HUES48 (cell line): ENCODE results near the gene SPAAR.

Experiments used
- H3K27ac ChIP-seq: one replicate; pipeline ENCODE4 v1.7.0; 2013; ENCODE audit warnings: low read depth, low read length, inconsistent platforms
- H3K27me3 ChIP-seq: 2 replicates; pipeline ENCODE4 v1.6.1; 2013; ENCODE audit warnings: mild to moderate bottlenecking, low read length; ENCODE audit not compliant: control insufficient read depth, insufficient read depth
- H3K36me3 ChIP-seq: 2 replicates; pipeline ENCODE4 v1.6.1; 2013; ENCODE audit warnings: low read length; ENCODE audit not compliant: control insufficient read depth, insufficient read depth
- H3K4me1 ChIP-seq: 2 replicates; pipeline ENCODE4 v1.6.1; 2013; ENCODE audit warnings: mild to moderate bottlenecking, low read length; ENCODE audit not compliant: control insufficient read depth, insufficient read depth
- H3K4me3 ChIP-seq: 2 replicates; pipeline ENCODE4 v1.5.1; 2013; ENCODE audit warnings: mild to moderate bottlenecking, low read depth, low read length
- H3K9ac ChIP-seq: 2 replicates; pipeline ENCODE4 v1.6.1; 2013; ENCODE audit warnings: mild to moderate bottlenecking, low read depth, low read length, moderate library complexity
- H3K9me3 ChIP-seq: 2 replicates; pipeline ENCODE4 v1.6.1; 2013; ENCODE audit warnings: low read length; ENCODE audit not compliant: control insufficient read depth, insufficient read depth

SPAAR gene

GRCh38 chr9:35904338-35904737 lies 5.0 kb upstream of the SPAAR start:
- no peak overlapping the region for H3K9ac ChIP-seq
- H3K4me1 ChIP-seq, result peaks cover 25% of the 10 kb centered on the region
- H3K4me3 ChIP-seq, result no peak overlapping the region
- no peak overlapping the region for H3K27ac ChIP-seq
- H3K36me3 ChIP-seq, result no peaks in the 10 kb centered on the region
- H3K9me3 ChIP-seq, result no peaks in the 10 kb centered on the region
- no peaks in the 10 kb centered on the region for H3K27me3 ChIP-seq

DNA sequence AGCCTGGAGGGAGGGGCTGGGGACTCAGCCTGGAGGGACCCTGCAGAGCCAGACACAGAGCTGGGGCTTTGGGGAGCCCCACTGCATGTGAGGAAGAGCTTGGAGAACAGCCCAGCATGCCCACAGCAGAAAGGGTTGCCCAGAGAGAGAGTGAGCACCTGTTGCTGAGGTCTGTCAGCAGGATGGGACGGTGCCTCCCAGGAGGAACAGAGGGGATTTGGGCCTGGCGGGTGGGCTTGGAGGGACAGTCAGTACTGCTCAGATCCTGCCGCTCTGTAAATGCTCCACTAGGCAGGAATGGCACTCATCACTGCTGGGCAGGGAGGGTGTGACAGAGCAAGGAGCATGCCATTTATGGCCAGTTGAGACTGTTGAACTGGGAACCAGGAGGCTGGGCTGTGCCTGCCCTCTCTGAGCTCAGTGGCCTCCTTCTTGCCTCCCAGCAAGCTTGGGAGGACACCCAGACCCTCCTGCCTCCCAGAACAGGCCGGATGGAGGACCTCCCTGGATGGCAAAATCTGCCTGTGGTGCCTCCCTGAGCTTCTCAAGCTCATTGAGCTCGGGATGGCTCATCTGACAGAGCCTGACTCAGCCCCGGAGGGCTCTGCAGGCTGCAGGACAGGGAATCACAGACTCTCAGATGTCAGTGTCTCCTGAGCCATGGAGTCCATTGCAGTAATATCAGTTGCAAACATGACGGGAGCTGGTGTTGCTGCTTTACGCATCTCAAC lies 4.1 kb upstream of the SPAAR start:
- H3K27me3 ChIP-seq, result no peaks in the 10 kb centered on the region
- no peak overlapping the region for H3K9ac ChIP-seq
- H3K36me3 ChIP-seq, result no peaks in the 10 kb centered on the region
- no peaks in the 10 kb centered on the region for H3K9me3 ChIP-seq
- no peak overlapping the region for H3K27ac ChIP-seq
- H3K4me3 ChIP-seq, result no peak overlapping the region
- peaks cover 25% of the 10 kb centered on the region for H3K4me1 ChIP-seq

DNA sequence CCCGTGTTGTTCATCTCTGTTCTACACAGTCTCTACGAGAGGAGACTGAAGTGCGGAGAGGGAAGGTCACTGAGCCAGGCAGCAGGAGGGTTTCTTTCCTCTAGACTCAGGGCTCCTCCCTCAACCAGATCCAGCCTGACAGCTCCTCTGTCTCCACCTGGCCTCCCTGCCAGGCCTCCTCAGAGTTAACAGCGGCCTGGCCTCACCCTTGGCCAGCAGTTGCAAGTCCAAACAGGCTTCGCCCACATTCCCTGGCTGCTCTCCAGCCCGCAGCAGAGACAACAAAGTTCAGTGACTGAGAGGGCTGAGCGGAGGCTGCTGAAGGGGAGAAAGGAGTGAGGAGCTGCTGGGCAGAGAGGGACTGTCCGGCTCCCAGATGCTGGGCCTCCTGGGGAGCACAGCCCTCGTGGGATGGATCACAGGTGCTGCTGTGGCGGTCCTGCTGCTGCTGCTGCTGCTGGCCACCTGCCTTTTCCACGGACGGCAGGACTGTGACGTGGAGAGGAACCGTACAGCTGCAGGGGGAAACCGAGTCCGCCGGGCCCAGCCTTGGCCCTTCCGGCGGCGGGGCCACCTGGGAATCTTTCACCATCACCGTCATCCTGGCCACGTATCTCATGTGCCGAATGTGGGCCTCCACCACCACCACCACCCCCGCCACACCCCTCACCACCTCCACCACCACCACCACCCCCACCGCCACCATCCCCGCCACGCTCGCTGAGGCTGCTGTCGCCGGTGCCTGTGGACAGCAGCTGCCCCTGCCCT lies 3.2 kb upstream of the SPAAR start, which contains the start of gene HRCT1:
HRCT1 (plus strand) TSS at position 291 of the 768 bp plus-strand sequence; CDS start at position 377, 86 bp downstream.
- Histone ChIP-seq H3K9ac (no peak within 1 kb of the TSS), H3K4me3 (no peak within 1 kb of the TSS), H3K4me1 (peaks cover 25% of the 10 kb centered on the region), H3K27me3 (no peaks in the 10 kb centered on the region), H3K27ac (no peak within 1 kb of the TSS), H3K36me3 (no peaks in the 10 kb centered on the region), H3K9me3 (no peaks in the 10 kb centered on the region)

DNA sequence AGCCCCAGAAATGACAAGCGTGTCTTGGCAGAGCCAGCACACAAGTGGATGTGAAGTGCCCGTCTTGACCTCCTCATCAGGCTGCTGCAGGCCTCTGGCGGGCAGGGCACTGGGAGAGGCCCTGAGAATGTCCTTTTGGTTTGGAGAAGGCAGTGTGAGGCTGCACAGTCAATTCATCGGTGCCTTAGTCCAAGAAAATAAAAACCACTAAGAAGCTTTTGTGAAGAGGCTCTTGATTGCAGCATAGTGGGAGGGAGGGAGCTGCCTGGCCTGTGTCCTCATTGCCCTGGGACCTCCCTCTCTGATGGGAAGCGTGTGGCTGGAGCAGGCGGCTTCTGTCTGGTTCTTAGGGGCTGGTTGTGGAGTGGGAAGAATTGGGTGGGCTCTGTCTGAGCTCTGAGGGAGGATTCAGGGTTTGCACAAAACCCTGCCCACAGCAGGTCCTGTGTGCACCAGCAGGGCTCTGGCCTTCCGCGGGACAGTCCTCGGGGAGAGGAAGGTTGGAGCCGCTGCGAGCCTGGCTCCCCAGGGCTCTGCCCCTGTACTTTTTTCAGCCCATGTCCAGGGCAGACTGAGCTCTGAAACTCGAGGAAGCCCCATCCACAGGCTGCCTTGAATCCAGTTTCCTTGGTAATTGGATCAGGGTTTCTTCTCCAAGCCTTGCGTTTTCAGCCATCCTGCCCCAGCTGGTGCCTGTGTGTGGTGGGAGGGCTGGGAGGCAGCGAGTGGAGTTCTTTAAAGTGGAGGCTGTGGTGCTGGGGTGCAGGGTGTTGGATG lies 2.2 kb upstream of the SPAAR start:
- Histone ChIP-seq H3K27me3 (no peaks in the 10 kb centered on the region), H3K4me1 (peaks cover 25% of the 10 kb centered on the region), H3K4me3 (no peak overlapping the region; the same call in 1 of the 2 replicates), H3K9ac (peak overlapping the region; percentile 11; the same call in 1 of the 2 replicates), H3K27ac (peak overlapping the region; percentile 93), H3K36me3 (no peaks in the 10 kb centered on the region), H3K9me3 (no peaks in the 10 kb centered on the region)

GRCh38 chr9:35907711-35908503 lies 1.4 kb upstream of the SPAAR start:
- H3K36me3 ChIP-seq, result no peaks in the 10 kb centered on the region
- H3K27ac ChIP-seq, result peak overlapping the region; percentile 93
- peak overlapping the region; percentile 26; the same call in 1 of the 2 replicates for H3K9ac ChIP-seq
- no peaks in the 10 kb centered on the region for H3K27me3 ChIP-seq
- H3K4me3 ChIP-seq, result no peak overlapping the region; the same call in 1 of the 2 replicates
- no peaks in the 10 kb centered on the region for H3K9me3 ChIP-seq
- H3K4me1 ChIP-seq, result peaks cover 25% of the 10 kb centered on the region

DNA sequence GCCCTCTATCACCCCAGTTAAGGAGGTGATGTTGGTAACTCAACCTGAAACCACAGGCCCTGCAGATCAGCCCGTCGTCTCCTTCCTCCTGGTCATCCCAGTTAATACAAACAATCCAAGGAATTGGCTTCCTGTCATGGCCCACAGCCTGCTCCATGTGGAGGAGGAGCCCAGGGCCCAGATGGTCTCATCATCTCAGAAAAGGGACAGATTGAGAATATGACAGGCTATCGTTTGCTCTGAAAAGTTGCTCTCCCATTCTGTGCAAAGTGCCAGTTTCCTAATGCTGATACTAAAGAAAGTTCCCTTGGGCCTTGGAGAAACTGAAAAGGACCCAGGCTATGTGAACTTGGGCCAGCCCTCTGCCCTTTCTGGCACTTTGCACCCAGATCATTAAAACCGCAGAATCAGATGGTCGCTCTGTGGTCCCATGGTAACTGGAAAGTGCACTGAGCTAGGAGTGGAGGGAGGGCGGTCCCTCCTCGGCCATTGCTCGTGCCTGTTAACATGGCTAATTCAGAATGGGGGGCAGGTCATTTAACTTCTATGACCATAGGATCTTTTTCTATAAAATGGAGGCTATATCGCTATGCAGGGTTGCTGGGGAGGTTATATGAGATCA lies 675 bp upstream of the SPAAR start:
- Histone ChIP-seq H3K4me1 (peaks cover 25% of the 10 kb centered on the region), H3K36me3 (no peaks in the 10 kb centered on the region), H3K4me3 (no peak overlapping the region), H3K27me3 (no peaks in the 10 kb centered on the region), H3K9ac (peak overlapping the region; percentile 26; the same call in 1 of the 2 replicates), H3K9me3 (no peaks in the 10 kb centered on the region), H3K27ac (peak overlapping the region; percentile 93)

- H3K4me1 ChIP-seq, result peaks cover 25% of the 10 kb centered on the region
- no peak overlapping the region for H3K9ac ChIP-seq
Measured at GRCh38 chr9:35909687-35910612, 660 bp downstream of the SPAAR start.

DNA sequence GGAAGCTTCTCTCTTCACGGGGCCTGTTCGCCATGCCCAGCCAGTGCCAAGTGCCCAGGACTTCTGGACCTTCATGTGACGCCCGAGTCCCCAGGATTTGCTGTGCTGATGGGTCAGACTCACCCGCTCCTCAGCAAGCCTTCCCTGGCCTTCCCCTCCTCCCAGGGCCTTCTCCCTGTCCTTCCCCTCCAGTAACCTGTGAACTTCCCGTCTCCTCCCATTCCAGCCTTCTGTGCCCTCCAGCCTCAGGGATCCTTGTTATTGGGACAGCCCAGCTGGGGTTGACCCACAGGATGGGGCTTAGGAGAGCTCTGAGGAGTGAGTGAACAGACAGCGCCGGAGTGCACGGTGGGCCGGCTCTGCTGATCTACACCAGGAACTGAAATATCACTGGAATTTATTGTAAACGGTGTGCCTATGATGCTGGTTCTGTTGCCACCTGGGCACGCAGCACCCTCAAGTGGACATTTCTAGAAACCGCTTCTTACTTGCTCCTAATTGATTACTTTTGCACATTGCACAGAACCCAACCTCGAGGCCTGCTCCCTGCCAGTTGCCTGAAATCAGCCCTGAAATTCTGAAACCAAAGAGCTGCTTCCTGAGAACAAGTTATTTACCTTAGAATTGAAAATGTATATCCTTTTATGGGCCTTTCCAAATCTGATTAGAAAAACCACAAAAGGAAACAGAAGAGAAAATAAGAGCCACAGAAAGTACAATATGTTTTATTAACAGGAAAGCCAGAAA lies 1.5 kb downstream of the SPAAR start:
- no peak overlapping the region for H3K27ac ChIP-seq
- H3K36me3 ChIP-seq, result no peaks in the 10 kb centered on the region
- H3K4me1 ChIP-seq, result peaks cover 25% of the 10 kb centered on the region
- H3K9ac ChIP-seq, result no peak overlapping the region
- H3K4me3 ChIP-seq, result no peak overlapping the region
- no peaks in the 10 kb centered on the region for H3K9me3 ChIP-seq
- no peaks in the 10 kb centered on the region for H3K27me3 ChIP-seq

More at GRCh38 chr9:35909687-35910612, 660 bp downstream of the SPAAR start:
- Histone ChIP-seq H3K36me3 (no peaks in the 10 kb centered on the region), H3K27me3 (no peaks in the 10 kb centered on the region), H3K9me3 (no peaks in the 10 kb centered on the region), H3K4me3 (no peak overlapping the region), H3K27ac (no peak overlapping the region)

DNA sequence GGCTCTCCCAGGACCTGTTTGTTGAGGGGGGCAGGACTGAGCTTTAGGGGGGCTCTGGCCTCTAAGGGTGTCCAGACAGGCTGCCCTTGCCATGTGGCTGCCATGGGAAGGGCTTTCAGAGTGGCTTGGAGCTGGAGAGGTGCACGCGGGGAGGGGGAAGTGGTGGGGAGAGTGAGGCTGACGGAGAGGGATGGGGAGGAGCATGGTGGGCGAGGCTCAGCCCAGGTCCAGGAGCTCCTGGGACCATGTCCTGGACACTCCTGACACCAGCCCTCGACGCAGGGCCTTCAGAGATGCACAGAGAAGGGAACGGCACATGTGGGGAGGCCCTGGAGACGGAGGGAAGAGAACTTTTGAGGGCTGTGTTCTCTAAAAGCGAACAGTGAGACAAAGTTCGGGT lies 2.4 kb downstream of the SPAAR start:
- H3K4me1 ChIP-seq, result peaks cover 29% of the 10 kb centered on the region
- no peak overlapping the region for H3K4me3 ChIP-seq
- H3K27ac ChIP-seq, result no peak overlapping the region
- no peaks in the 10 kb centered on the region for H3K9me3 ChIP-seq
- no peaks in the 10 kb centered on the region for H3K27me3 ChIP-seq
- H3K9ac ChIP-seq, result no peak overlapping the region
- no peaks in the 10 kb centered on the region for H3K36me3 ChIP-seq
